Mucosa of descending colon (tissue), 3 donors: Measurements from ENCODE around the gene CAPZA2. TPM values are rescaled to one million over a fixed set of nuclear protein-coding genes. Genes with fewer than 3 reads are reported as not detected.
A peak's percentile ranks its signal among the peaks of the same experiment; 100 is the strongest.

Experiments used
- ATAC-seq: fragments of 200-7000 bp; cut with Tn5 transposase; one replicate; pipeline ENCODE4 v1.9.1; 2020; ENCODE audit warnings: mild to moderate bottlenecking, moderate library complexity
- DNase-seq, 3 donors: peaks; one replicate each; pipeline ENCODE4 v3.0.0-alpha.2; 2020
- H3K36me3 ChIP-seq: fragments of 200-600 bp; one replicate; pipeline ENCODE4 v1.8.0; 2021; ENCODE audit warnings: low read depth, mild to moderate bottlenecking
- H3K4me1 ChIP-seq: fragments of 200-600 bp; one replicate; pipeline ENCODE4 v1.8.0; 2021; ENCODE audit warnings: low read depth, mild to moderate bottlenecking
- H3K4me3 ChIP-seq: fragments of 200-600 bp; one replicate; pipeline ENCODE4 v1.8.0; 2021; ENCODE audit warnings: mild to moderate bottlenecking
- H3K9me3 ChIP-seq: fragments of 200-600 bp; one replicate; pipeline ENCODE4 v1.8.0; 2021; ENCODE audit warnings: mild to moderate bottlenecking
- CTCF ChIP-seq: fragments of 200-600 bp; IDR thresholded peaks from one replicate; pipeline ENCODE4 v1.8.0; 2022; ENCODE audit warnings: antibody characterized with exemption, mild to moderate bottlenecking
- intact Hi-C, 2 donors: fragments of 100-400 bp; cut with DNase I in 1 of 2; cut with micrococcal nuclease in 1 of 2; formaldehyde crosslinking; loops; one replicate each; pipeline versions ENCODE4 v1.11.0 to v1.11.1; 2022; cut with DNase I, micrococcal nuclease
- total RNA-seq, 3 donors: library from RNA; stranded (reverse); fragmentation: NEBNext Ultra II Directional in 2 of 3; extraction: Animal tissue kit (Norgen Biotek cat#: 25700) in 2 of 3; gene quantifications; one replicate each; pipeline versions ENCODE4 v1.2.1 to v1.2.4, GENCODE V29; 2021 to 2023
- donor health status: DM: no; HTN: no; CAD: no; lungs with moderate emphysema.
- donor health status: DM: no; HTN: no; CAD: no.
- donor health status: DM: no; HTN: yes; CAD: no.

Gene CAPZA2
- total RNA-seq, 3 donors from 2014 or later, result 161 to 303 (median 221) TPM

GRCh38 chr7:116952635-116953371 lies 90.4 kb downstream of the CAPZA2 start:
- H3K4me1 ChIP-seq, result peaks cover 15% of the 10 kb centered on the region
- DNase-seq (peak in 1 of 3 donors; percentile 73), ATAC-seq (peak; percentile 11)
- H3K9me3 ChIP-seq, result no peaks in the 10 kb centered on the region
- no peaks in the 10 kb centered on the region for H3K36me3 ChIP-seq
- intact Hi-C loops, result loop anchor here in 1 of 2 donors (5.0 kb wide), 1 partner anchor 91 kb away; the partner anchor contains the start of gene CAPZA2
- TF ChIP-seq CTCF, result no peak
- H3K4me3 ChIP-seq, result peak overlapping the region; percentile 85

- no peaks in the 10 kb centered on the region for H3K9me3 ChIP-seq
- intact Hi-C loops, result loop anchor here in 1 of 2 donors (5.0 kb wide), 1 partner anchor 91 kb away; the partner anchor contains the start of gene CAPZA2
- peak; percentile 87 for ATAC-seq
- H3K4me3 ChIP-seq, result peak within 1 kb of the TSS; percentile 85
- peak; percentile 71 to 78 (median 73) for DNase-seq
- peaks cover 15% of the 10 kb centered on the region for H3K4me1 ChIP-seq
- TF ChIP-seq CTCF, result no peak
- H3K36me3 ChIP-seq, result no peaks in the 10 kb centered on the region
Measured at GRCh38 chr7:116953372-116953905, 91.1 kb downstream of the CAPZA2 start, which contains the start of gene ST7. TSS of gene ST7 (plus strand) at chr7:116953501. CDS start at chr7:116953541, 40 bp downstream.

- intact Hi-C loops, result loop anchor here in 1 of 2 donors (5.0 kb wide), 1 partner anchor 92 kb away; the partner anchor contains the start of gene CAPZA2
- peak overlapping the region; percentile 85 for H3K4me3 ChIP-seq
- TF ChIP-seq CTCF, result no peak
- H3K9me3 ChIP-seq, result no peaks in the 10 kb centered on the region
- peak; percentile 65 to 72 (median 67) for DNase-seq
- ATAC-seq, result peak; percentile 75
- peaks cover 15% of the 10 kb centered on the region for H3K4me1 ChIP-seq
- no peaks in the 10 kb centered on the region for H3K36me3 ChIP-seq
Measured at GRCh38 chr7:116953906-116954838, 91.8 kb downstream of the CAPZA2 start.

GRCh38 chr7:116955340-116955739 lies 93.0 kb downstream of the CAPZA2 start:
- no peak overlapping the region for H3K4me3 ChIP-seq
- TF ChIP-seq CTCF, result no peak
- intact Hi-C loops, result no loop called here
- ATAC-seq, result no peak
- no peaks in the 10 kb centered on the region for H3K9me3 ChIP-seq
- H3K36me3 ChIP-seq, result no peaks in the 10 kb centered on the region
- H3K4me1 ChIP-seq, result peaks cover 15% of the 10 kb centered on the region
- no peak for DNase-seq

- no peak overlapping the region for H3K4me3 ChIP-seq
- no peak for TF ChIP-seq CTCF
- no peaks in the 10 kb centered on the region for H3K9me3 ChIP-seq
- H3K36me3 ChIP-seq, result no peaks in the 10 kb centered on the region
- intact Hi-C loops, result no loop called here
- peaks cover 15% of the 10 kb centered on the region for H3K4me1 ChIP-seq
- no peak for ATAC-seq
- no peak for DNase-seq
Measured at GRCh38 chr7:116955801-116956476, 93.6 kb downstream of the CAPZA2 start.
